IPS-20b (cell line): Measurements from ENCODE around the gene CNOT4.
A peak's percentile ranks its signal among the peaks of the same experiment; 100 is the strongest.
"Not testable (repeated sequence)": the region's sequence is repeated elsewhere in the genome, so short reads cannot be mapped to it uniquely, and the experiment has no call there.

Experiments
- H3K27ac ChIP-seq: one replicate; pipeline ENCODE4 v1.5.1; 2013; ENCODE audit warnings: low read length
- H3K27me3 ChIP-seq: 2 replicates; pipeline ENCODE4 v1.6.1; 2013; ENCODE audit warnings: mild to moderate bottlenecking, low read length, inconsistent platforms; ENCODE audit not compliant: insufficient read depth
- H3K36me3 ChIP-seq: 2 replicates; pipeline ENCODE4 v1.6.1; 2013; ENCODE audit warnings: low read depth, mild to moderate bottlenecking, inconsistent platforms, low read length, moderate library complexity; ENCODE audit not compliant: insufficient read depth
- H3K4me1 ChIP-seq: 2 replicates; pipeline ENCODE4 v1.6.1; 2013; ENCODE audit warnings: mild to moderate bottlenecking, control low read depth, inconsistent platforms, low read length, moderate library complexity; ENCODE audit not compliant: insufficient read depth
- H3K4me3 ChIP-seq: 2 replicates; pipeline ENCODE4 v1.5.1; 2013; ENCODE audit warnings: mild to moderate bottlenecking, low read length, inconsistent platforms
- H3K9ac ChIP-seq: 2 replicates; pipeline ENCODE4 v1.6.1; 2013; ENCODE audit warnings: low read depth, mild to moderate bottlenecking, inconsistent platforms, low read length, moderate library complexity
- H3K9me3 ChIP-seq: 2 replicates; pipeline ENCODE4 v1.6.1; 2013; ENCODE audit warnings: mild to moderate bottlenecking, low read depth, low read length, inconsistent platforms; ENCODE audit not compliant: insufficient read depth

The CNOT4 gene

GRCh38 chr7:135486261-135486920 lies 23.5 kb downstream of the CNOT4 start:
- no peak overlapping the region for H3K9ac ChIP-seq
- H3K4me1 ChIP-seq, result no peaks in the 10 kb centered on the region
- H3K27me3 ChIP-seq, result no peaks in the 10 kb centered on the region
- no peaks in the 10 kb centered on the region for H3K9me3 ChIP-seq
- H3K36me3 ChIP-seq, result no peaks in the 10 kb centered on the region
- no peak overlapping the region for H3K27ac ChIP-seq
- H3K4me3 ChIP-seq, result no peak overlapping the region

DNA sequence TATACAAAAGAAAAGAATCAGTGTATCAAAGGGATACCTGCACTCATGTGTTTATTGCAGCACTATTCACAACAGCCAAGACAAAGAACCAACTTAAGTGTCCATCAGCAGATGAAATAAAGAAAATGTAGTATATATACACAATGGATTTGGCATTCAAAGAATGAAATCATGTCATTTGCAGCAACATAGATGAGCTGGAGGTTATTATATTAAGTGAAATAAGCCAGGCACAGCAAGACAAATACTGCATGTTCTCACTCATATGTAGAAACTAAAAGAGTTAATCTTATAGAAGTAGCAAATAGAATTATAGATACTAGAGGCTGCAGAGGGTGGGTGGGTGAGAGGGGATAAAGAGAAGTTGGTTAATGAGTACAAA lies 28.3 kb downstream of the CNOT4 start:
- no peaks in the 10 kb centered on the region for H3K27me3 ChIP-seq
- H3K36me3 ChIP-seq, result no peaks in the 10 kb centered on the region
- no peak overlapping the region for H3K4me3 ChIP-seq
- no peak overlapping the region for H3K9ac ChIP-seq
- H3K9me3 ChIP-seq, result no peaks in the 10 kb centered on the region
- no peaks in the 10 kb centered on the region for H3K4me1 ChIP-seq
- H3K27ac ChIP-seq, result no peak overlapping the region

GRCh38 chr7:135480966-135481597 lies 28.8 kb downstream of the CNOT4 start:
- H3K27me3 ChIP-seq, result no peaks in the 10 kb centered on the region
- H3K27ac ChIP-seq, result no peak overlapping the region
- H3K36me3 ChIP-seq, result no peaks in the 10 kb centered on the region
- no peaks in the 10 kb centered on the region for H3K9me3 ChIP-seq
- H3K4me1 ChIP-seq, result no peaks in the 10 kb centered on the region
- H3K4me3 ChIP-seq, result no peak overlapping the region
- no peak overlapping the region for H3K9ac ChIP-seq

DNA sequence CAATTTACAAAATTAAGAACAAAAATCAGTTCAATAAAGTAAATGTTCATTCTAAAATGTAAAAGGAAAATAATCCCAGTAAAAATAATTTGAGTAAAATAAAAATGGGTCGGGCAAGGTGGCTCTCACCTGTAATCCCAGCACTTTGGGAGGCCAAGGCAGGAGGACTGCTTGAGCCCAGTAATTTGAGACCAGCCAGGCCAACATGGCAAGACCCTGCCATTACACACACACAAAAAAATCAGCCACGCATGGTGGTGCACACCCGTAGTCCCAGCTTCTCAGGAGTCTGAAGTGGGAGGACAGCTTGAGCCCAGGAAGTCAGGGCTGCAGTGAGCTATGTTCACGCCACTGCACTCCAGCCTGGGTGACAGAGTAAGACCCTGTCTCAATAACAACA lies 34.4 kb downstream of the CNOT4 start:
- Histone ChIP-seq H3K9me3 (no peaks in the 10 kb centered on the region), H3K27ac (no peak overlapping the region), H3K9ac (no peak overlapping the region), H3K36me3 (no peaks in the 10 kb centered on the region), H3K4me3 (no peak overlapping the region), H3K4me1 (no peaks in the 10 kb centered on the region), H3K27me3 (no peaks in the 10 kb centered on the region)

- not testable (repeated sequence) for H3K9ac ChIP-seq, H3K36me3 ChIP-seq, H3K27me3 ChIP-seq, H3K4me3 ChIP-seq, H3K27ac ChIP-seq, H3K4me1 ChIP-seq, H3K9me3 ChIP-seq
These were observed 40.2 kb downstream of the CNOT4 start for GRCh38 chr7:135469705-135470104.

DNA sequence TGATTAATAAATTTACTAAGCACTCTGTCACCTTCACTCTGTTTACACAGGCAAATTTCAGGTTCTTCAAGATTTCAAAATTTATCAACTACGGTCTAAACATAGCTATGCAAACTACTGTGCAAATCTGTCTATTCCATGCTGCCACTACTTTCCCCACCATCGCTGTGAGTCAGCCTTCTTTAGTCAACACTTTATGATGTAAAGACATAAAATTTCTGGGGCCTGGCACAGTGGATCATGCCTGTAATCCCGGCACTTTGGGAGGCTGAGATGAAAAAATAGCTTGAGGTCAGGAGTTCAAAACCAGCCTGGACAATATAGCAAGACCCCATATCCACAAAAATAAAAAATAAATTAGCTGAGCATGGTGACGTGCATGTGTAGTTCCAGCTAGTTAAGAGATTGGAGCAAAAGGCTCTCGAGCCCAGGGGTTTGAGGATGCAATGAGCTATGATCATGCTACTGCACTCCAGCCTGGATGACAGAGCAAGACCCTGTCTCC lies 42.6 kb downstream of the CNOT4 start:
- no peak overlapping the region for H3K9ac ChIP-seq
- H3K4me1 ChIP-seq, result no peaks in the 10 kb centered on the region
- H3K4me3 ChIP-seq, result no peak overlapping the region
- H3K27me3 ChIP-seq, result no peaks in the 10 kb centered on the region
- no peaks in the 10 kb centered on the region for H3K36me3 ChIP-seq
- no peak overlapping the region for H3K27ac ChIP-seq
- H3K9me3 ChIP-seq, result no peaks in the 10 kb centered on the region

DNA sequence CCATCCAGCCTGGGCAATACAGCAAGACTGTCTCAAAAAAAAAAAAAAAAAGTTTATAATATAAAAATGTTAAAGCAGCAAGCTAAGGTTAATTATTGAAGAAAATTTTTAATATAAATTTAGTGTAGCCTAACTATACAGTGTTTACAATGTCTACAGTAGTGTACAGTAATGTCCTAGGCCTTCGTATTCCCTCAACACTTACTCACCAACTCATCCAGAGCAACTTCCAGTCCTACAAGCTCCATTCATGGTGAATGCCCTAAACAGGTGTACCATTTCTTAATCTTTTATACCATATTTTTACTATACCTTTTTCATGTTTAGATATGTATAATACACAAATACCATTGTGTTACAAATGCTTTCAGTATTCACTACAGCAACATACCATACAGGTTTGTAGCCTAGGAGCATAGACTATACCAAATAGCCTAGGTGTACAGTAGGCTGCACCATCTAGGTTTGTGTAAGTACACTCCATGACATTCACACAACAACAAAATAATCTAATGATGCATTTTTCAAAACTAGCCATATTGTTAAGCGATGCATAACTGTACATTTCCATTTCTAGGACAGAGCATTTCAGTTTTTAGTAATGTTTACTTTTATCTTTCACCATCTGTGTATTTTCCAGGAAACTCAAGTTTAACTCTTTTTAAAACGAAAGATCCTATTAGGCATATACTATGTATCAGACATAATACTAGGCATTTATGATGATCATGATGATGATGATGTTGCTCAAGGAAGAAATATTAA lies 43.3 kb downstream of the CNOT4 start:
- Histone ChIP-seq H3K4me3 (no peak overlapping the region), H3K9me3 (no peaks in the 10 kb centered on the region), H3K36me3 (no peaks in the 10 kb centered on the region), H3K9ac (no peak overlapping the region), H3K4me1 (no peaks in the 10 kb centered on the region), H3K27ac (no peak overlapping the region), H3K27me3 (no peaks in the 10 kb centered on the region)

- H3K9ac ChIP-seq, result no peak overlapping the region
- H3K4me1 ChIP-seq, result peaks cover 4% of the 10 kb centered on the region; the same call in 1 of the 2 replicates
- H3K27me3 ChIP-seq, result no peaks in the 10 kb centered on the region
- H3K27ac ChIP-seq, result no peak overlapping the region
- no peaks in the 10 kb centered on the region for H3K9me3 ChIP-seq
- H3K36me3 ChIP-seq, result no peaks in the 10 kb centered on the region
- no peak overlapping the region for H3K4me3 ChIP-seq
These were observed 46.0 kb downstream of the CNOT4 start for GRCh38 chr7:135463908-135464307.

DNA sequence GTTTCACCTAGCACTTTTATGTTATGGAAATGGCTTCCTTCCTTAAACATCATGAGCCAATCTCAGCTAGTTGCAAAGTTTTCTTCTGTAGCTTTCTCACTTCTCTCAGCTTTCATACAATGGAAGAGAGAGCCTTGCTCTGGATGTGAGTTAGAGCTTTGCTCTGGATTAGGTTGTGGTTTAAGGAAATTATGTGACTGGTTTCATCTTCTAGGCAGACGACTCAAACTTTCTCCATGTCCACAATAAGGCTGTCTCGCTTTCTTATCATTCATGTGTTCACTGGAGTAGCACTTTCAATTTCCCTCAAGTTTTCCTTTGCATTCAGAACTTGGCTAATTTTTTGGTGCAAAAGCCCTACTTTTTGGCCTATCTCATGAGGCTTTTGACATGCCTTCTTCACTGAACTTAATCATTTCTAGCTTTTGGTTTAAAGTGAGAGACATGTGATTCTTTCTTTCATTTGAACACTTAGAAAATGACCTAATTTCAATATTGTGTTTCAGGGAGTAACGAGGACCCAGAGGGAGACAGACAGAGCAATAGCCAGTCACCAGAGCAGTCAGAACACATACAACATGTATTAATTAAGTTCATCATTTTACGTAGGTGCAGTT lies 49.8 kb downstream of the CNOT4 start:
- no peak overlapping the region for H3K27ac ChIP-seq

DNA sequence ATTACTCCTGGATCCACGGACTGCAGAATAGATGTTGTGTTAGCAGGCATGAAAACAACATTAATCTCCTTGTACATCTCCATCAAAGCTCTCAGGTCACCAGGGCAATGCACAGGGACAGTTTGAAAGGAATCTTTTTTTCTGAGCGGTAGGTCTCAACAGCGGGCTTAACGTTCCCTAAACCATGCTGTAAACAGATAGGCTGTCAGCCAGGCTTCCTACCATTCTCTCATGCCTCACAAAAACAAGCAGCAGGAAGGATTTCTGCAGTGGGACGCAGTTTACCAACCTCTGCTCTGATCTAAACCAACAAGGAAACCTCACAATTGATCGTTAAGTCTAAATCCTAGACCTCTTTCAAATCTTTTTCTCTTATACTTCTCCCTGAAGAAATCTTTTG lies 50.8 kb downstream of the CNOT4 start:
- H3K9ac ChIP-seq, result 0 out of 2 replicates have a peak overlapping the region, but pooled peaks have one; percentile 7
- no peaks in the 10 kb centered on the region for H3K36me3 ChIP-seq
- H3K4me3 ChIP-seq, result no peak overlapping the region
- H3K27me3 ChIP-seq, result no peaks in the 10 kb centered on the region
- no peak overlapping the region for H3K27ac ChIP-seq
- no peaks in the 10 kb centered on the region for H3K9me3 ChIP-seq
- H3K4me1 ChIP-seq, result peaks cover 4% of the 10 kb centered on the region; the same call in 1 of the 2 replicates

More for the DNA sequence above, 49.8 kb downstream of the CNOT4 start:
- Histone ChIP-seq H3K36me3 (no peaks in the 10 kb centered on the region), H3K9ac (no peak overlapping the region), H3K9me3 (no peaks in the 10 kb centered on the region), H3K4me3 (no peak overlapping the region), H3K27me3 (no peaks in the 10 kb centered on the region), H3K4me1 (peaks cover 4% of the 10 kb centered on the region; the same call in 1 of the 2 replicates)

- H3K36me3 ChIP-seq, result no peaks in the 10 kb centered on the region
- no peak overlapping the region for H3K9ac ChIP-seq
- H3K27me3 ChIP-seq, result no peaks in the 10 kb centered on the region
- H3K4me3 ChIP-seq, result no peak overlapping the region
- no peak overlapping the region for H3K27ac ChIP-seq
- no peaks in the 10 kb centered on the region for H3K9me3 ChIP-seq
- no peaks in the 10 kb centered on the region for H3K4me1 ChIP-seq
These were observed 55.8 kb downstream of the CNOT4 start for GRCh38 chr7:135454060-135454459.
